Endothelial cell of umbilical vein (primary cell): Measurements from ENCODE around the gene IPO5. TPM values are rescaled to one million over a fixed set of nuclear protein-coding genes. Genes with fewer than 3 reads are reported as not detected.

Experiments
- BruUV-seq: library from RNA; stranded (reverse); fragments of 400-500 nt; replicated peaks from 2 replicates; lab custom pipeline; 2021; lab: Mats Ljungman, UMichigan
- CTCF ChIA-PET: fragments of 300-600, 350-600 bp; sonication (Branson Sonifier 250); formaldehyde crosslinking; loops from one replicate; lab custom pipeline; 2021; ENCODE audit warnings: antibody characterized with exemption, inconsistent platforms; lab: Charles Lee
- POLR2A ChIA-PET: fragments of 300-600, 350-600 bp; sonication (Branson Sonifier 250); formaldehyde crosslinking; loops from one replicate; lab custom pipeline; 2021; ENCODE audit warnings: antibody characterized with exemption, inconsistent platforms; lab: Charles Lee
- DNase-seq: peaks from one replicate; pipeline ENCODE4 v3.0.0-alpha.2; 2011; ENCODE audit warnings: low read depth, low spot score
- FAIRE-seq: peaks from 2 replicates; lab custom pipeline; 2011; peaks lifted over from hg19 to GRCh38; lab: Jason Lieb, UNC
- H2AFZ ChIP-seq: 2 replicates; pipeline ENCODE4 v1.6.0; 2012; ENCODE audit warnings: low read depth, low read length, control low read depth, inconsistent platforms
- H3K27ac ChIP-seq: 2 replicates; pipeline ENCODE4 v1.5.1; 2011; ENCODE audit warnings: low read depth, mild to moderate bottlenecking, control low read depth, low read length, moderate library complexity; ENCODE audit not compliant: insufficient read depth
- H3K27me3 ChIP-seq, 2 experiments: 2 replicates each; pipeline versions ENCODE4 v1.6.0 to v1.6.1; 2011; ENCODE audit warnings: low read length in 2 of 2, mixed read lengths in 1 of 2; ENCODE audit not compliant: control insufficient read depth in 2 of 2, insufficient read depth in 2 of 2
- H3K36me3 ChIP-seq, 2 experiments: 2 replicates in 1 of 2; 3 replicates in 1 of 2; pipeline ENCODE4 v1.5.1; 2011; ENCODE audit warnings: low read length in 2 of 2, mild to moderate bottlenecking in 1 of 2, moderate library complexity in 1 of 2; ENCODE audit not compliant: control insufficient read depth in 2 of 2, insufficient read depth in 2 of 2; ENCODE audit errors: extremely low read depth in 1 of 2
- H3K4me1 ChIP-seq: 3 replicates; pipeline ENCODE4 v1.5.1; 2011; ENCODE audit warnings: mild to moderate bottlenecking, low read length; ENCODE audit not compliant: control insufficient read depth, insufficient read depth; ENCODE audit errors: extremely low read depth
- H3K4me2 ChIP-seq: 2 replicates; pipeline ENCODE4 v1.6.1; 2011; ENCODE audit warnings: low read length, control low read depth, mixed read lengths; ENCODE audit not compliant: insufficient read depth
- H3K4me3 ChIP-seq, 3 experiments: fragments of 200-600 bp in 1 of 3; sonication (generic), shearing (Covaris generic) in 1 of 3; replicated peaks in 1 of 3; 2 replicates each; pipeline ENCODE4 v1.5.1; 2011 to 2016; ENCODE audit warnings: control low read depth in 3 of 3, low read length in 3 of 3, mild to moderate bottlenecking in 2 of 3, inconsistent platforms in 1 of 3, low read depth in 1 of 3, moderate library complexity in 1 of 3; ENCODE audit not compliant: insufficient read depth in 1 of 3
- H3K79me2 ChIP-seq: 2 replicates; pipeline ENCODE4 v1.6.0; 2012; ENCODE audit warnings: low read length, inconsistent platforms; ENCODE audit not compliant: control insufficient read depth, insufficient read depth
- H3K9ac ChIP-seq: replicated peaks from 2 replicates; pipeline ENCODE3; 2011; ENCODE audit warnings: low read length, control low read depth; ENCODE audit not compliant: insufficient read depth; ENCODE audit errors: extremely low read depth
- H3K9me1 ChIP-seq: replicated peaks from 3 replicates; pipeline ENCODE4 v1.6.0; 2011; ENCODE audit warnings: mild to moderate bottlenecking, low read length; ENCODE audit not compliant: control insufficient read depth, insufficient read depth; ENCODE audit errors: extremely low read depth
- H3K9me3 ChIP-seq: replicated peaks from 2 replicates; pipeline ENCODE4 v1.5.1; 2012; ENCODE audit warnings: low read length, inconsistent platforms; ENCODE audit not compliant: control insufficient read depth, insufficient read depth
- H4K20me1 ChIP-seq: replicated peaks from 2 replicates; pipeline ENCODE3; 2011; ENCODE audit warnings: mild to moderate bottlenecking, low read length; ENCODE audit not compliant: control insufficient read depth, insufficient read depth; ENCODE audit errors: extremely low read depth
- EZH2 ChIP-seq: IDR thresholded peaks from 2 replicates; pipeline ENCODE4 v1.6.1; 2012; ENCODE audit warnings: borderline replicate concordance, low read depth, mild to moderate bottlenecking, moderate library complexity, low read length, inconsistent platforms; ENCODE audit not compliant: severe bottlenecking
- FOS ChIP-seq: IDR thresholded peaks from 2 replicates; pipeline ENCODE4 v1.6.1; 2011; ENCODE audit warnings: mild to moderate bottlenecking, low read length, moderate library complexity, borderline replicate concordance; ENCODE audit not compliant: insufficient read depth
- GATA2 ChIP-seq: IDR thresholded peaks from 2 replicates; pipeline ENCODE4 v1.7.0; 2011; ENCODE audit warnings: low read depth, mild to moderate bottlenecking, moderate library complexity, mixed read lengths, low read length; ENCODE audit not compliant: insufficient read length, insufficient read depth
- JUN ChIP-seq: IDR thresholded peaks from 2 replicates; pipeline ENCODE4 v1.6.1; 2011; ENCODE audit warnings: borderline replicate concordance, low read depth; ENCODE audit not compliant: insufficient read length, insufficient read depth
- MYC ChIP-seq: IDR thresholded peaks from one replicate; pipeline ENCODE4 v1.6.1; 2011; ENCODE audit warnings: mild to moderate bottlenecking, low read depth, low read length
- POLR2A ChIP-seq: IDR thresholded peaks from 2 replicates; pipeline ENCODE4 v1.6.1; 2012; ENCODE audit warnings: low read depth, mild to moderate bottlenecking, control low read depth, low read length
- POLR2AphosphoS5 ChIP-seq: IDR thresholded peaks from 2 replicates; pipeline ENCODE4 v1.6.1; 2012; ENCODE audit warnings: low read depth, mild to moderate bottlenecking, control low read depth, low read length, moderate library complexity; ENCODE audit not compliant: insufficient read depth
- dilution Hi-C: fragments of 300-500 bp; cut with MboI; formaldehyde crosslinking; loops from one replicate; pipeline ENCODE4 v1.15.0; 2019; ENCODE audit warnings: low sequenced_read_pairs; ENCODE audit not compliant: extremely low pct_ligation_motif_present
- intact Hi-C: fragments of 100-400 bp; cut with micrococcal nuclease; formaldehyde crosslinking; loops from one replicate; pipeline ENCODE4 v1.10.0; 2022
- polyA plus RNA-seq, 4 experiments: library from polyadenylated mRNA; depleted of rRNA in 3 of 4; stranded (reverse) in 3 of 4; unstranded in 1 of 4; fragments of >200 nt; gene quantifications; 2 replicates each; pipeline versions ENCODE4 v1.2.1 to v1.2.3, GENCODE V29; 2011 to 2012; ENCODE audit warnings: missing spikeins in 1 of 4
- total RNA-seq: library from RNA; stranded (reverse); gene quantifications from 2 replicates; pipeline ENCODE4 v1.2.3, GENCODE V29; 2021
- TF ChIP-seq, protein P1 (sequence below): IDR thresholded peaks from 2 replicates; pipeline ENCODE4 v1.6.1; 2011; ENCODE audit not compliant: insufficient read depth, insufficient read length
- TF ChIP-seq, protein P2 (sequence below), 2 donors: IDR thresholded peaks; 1 replicate in 1 of 2; 2 replicates in 1 of 2; pipeline ENCODE4 v1.5.1; 2011; ENCODE audit warnings: low read length in 2 of 2, mild to moderate bottlenecking in 2 of 2, moderate library complexity in 2 of 2, control low read depth in 1 of 2, inconsistent platforms in 1 of 2, low read depth in 1 of 2; ENCODE audit not compliant: insufficient read depth in 1 of 2; ENCODE audit errors: extremely low read depth in 1 of 2

IPO5 gene
- total and polyA plus RNA-seq, 2 donors (not counting 3 experiments of a cell fraction or from before 2014, with no cell fraction given), result 50.4 to 183 TPM

DNA sequence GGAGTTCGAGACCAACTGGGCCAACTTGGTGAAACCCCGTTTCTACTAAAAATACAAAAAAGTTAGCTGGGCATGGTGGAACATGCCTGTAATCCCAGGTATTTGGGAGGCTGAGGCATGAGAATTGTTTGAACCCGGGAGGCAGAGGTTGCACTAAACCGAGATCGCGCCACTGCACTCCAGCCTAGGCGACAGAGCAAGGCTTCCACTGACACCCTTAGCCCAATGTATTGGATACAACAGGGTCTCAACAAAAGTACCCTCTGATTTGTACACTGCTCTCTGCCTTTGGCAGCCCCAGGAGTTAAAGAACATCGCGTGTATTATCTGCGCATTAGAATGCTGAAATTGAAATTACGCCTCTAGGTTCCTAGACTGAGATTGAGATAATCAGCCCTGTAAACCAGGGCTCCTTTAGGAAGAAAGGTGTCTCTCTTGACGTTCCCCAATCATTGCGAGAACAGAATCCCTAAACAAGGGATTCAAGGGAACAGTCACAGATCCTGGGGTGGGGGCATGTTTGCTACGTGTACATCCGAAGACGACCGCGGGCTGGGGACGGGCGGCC, 21.9 kb downstream of the IPO5 start:
- no peak for DNase-seq
- Histone ChIP-seq H3K36me3 (no peaks in the 10 kb centered on the region), H3K27me3 (no peaks in the 10 kb centered on the region), H3K9me1 (no peaks in the 10 kb centered on the region), H2AFZ (peak overlapping the region; percentile 96), H3K9me3 (no peaks in the 10 kb centered on the region), H3K4me1 (peaks cover 23% of the 10 kb centered on the region), H3K4me3 (peak overlapping the region; percentile 21 to 77 (median 66)), H3K4me2 (peak overlapping the region; percentile 88), H3K9ac (peak overlapping the region; percentile 84), H4K20me1 (peaks cover 2% of the 10 kb centered on the region), H3K27ac (peak overlapping the region; percentile 74), H3K79me2 (peaks cover 38% of the 10 kb centered on the region)
- intact Hi-C loops, result loop anchor here (5.0 kb wide), 1 partner anchor 53 kb away; no protein-coding TSS in a partner anchor
- TF ChIP-seq, protein P1, sequence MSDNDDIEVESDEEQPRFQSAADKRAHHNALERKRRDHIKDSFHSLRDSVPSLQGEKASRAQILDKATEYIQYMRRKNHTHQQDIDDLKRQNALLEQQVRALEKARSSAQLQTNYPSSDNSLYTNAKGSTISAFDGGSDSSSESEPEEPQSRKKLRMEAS, result no peak
- TF ChIP-seq FOS (no peak), POLR2A (no peak), EZH2 (no peak), JUN (no peak), POLR2AphosphoS5 (no peak), GATA2 (no peak), MYC (no peak)
- TF ChIP-seq, protein P2, sequence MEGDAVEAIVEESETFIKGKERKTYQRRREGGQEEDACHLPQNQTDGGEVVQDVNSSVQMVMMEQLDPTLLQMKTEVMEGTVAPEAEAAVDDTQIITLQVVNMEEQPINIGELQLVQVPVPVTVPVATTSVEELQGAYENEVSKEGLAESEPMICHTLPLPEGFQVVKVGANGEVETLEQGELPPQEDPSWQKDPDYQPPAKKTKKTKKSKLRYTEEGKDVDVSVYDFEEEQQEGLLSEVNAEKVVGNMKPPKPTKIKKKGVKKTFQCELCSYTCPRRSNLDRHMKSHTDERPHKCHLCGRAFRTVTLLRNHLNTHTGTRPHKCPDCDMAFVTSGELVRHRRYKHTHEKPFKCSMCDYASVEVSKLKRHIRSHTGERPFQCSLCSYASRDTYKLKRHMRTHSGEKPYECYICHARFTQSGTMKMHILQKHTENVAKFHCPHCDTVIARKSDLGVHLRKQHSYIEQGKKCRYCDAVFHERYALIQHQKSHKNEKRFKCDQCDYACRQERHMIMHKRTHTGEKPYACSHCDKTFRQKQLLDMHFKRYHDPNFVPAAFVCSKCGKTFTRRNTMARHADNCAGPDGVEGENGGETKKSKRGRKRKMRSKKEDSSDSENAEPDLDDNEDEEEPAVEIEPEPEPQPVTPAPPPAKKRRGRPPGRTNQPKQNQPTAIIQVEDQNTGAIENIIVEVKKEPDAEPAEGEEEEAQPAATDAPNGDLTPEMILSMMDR (IDR thresholded peaks at IDR 0.05; ENCODE audit: extremely low read depth in 1 of 2, insufficient read depth in 1 of 2, low read depth in 1 of 2, low read length in 2 of 2), result no peak
- FAIRE-seq, result peak; percentile 21
- CTCF ChIA-PET, result interaction anchor here (1.0 to 1.9 kb wide), 2 partner anchors 121 to 957 kb away, joined by 3 to 4 read pairs; no protein-coding TSS in a partner anchor
- dilution Hi-C loops, result no loop called here
- POLR2A ChIA-PET, result no interaction called here
- BruUV-seq, result TSS peak; percentile 88
